ENCODE results near the gene LCE5A.

Gene LCE5A

GRCh38 chr1:152511596-152511995 is 993 bp downstream of the LCE5A start:
- H3K27ac ChIP-seq, result no peak overlapping the region
- H3K4me2 ChIP-seq, result no peak overlapping the region
- no peaks in the 10 kb centered on the region for H4K20me1 ChIP-seq (ENCODE audit: insufficient read depth)
- no peak overlapping the region for H3K9ac ChIP-seq
- H3K36me3 ChIP-seq (ENCODE audit: insufficient read depth), result no peaks in the 10 kb centered on the region
- H3K27me3 ChIP-seq (ENCODE audit: insufficient read depth, low read depth), result no peaks in the 10 kb centered on the region
- H3K79me2 ChIP-seq (ENCODE audit: insufficient read depth, low read depth), result no peaks in the 10 kb centered on the region
- no peak overlapping the region for H3K4me3 ChIP-seq (IDR thresholded peaks at IDR 0.05; ENCODE audit: insufficient read depth, low read depth, low read length)
- H3K4me1 ChIP-seq (ENCODE audit: low read depth, poor library complexity, severe bottlenecking), result no peaks in the 10 kb centered on the region
- no peak for TF ChIP-seq CTCF (conservative IDR thresholded peaks at IDR 0.05; ENCODE audit: low read depth, low read length)
- H2AFZ ChIP-seq (ENCODE audit: low read depth), result no peak overlapping the region

DNA sequence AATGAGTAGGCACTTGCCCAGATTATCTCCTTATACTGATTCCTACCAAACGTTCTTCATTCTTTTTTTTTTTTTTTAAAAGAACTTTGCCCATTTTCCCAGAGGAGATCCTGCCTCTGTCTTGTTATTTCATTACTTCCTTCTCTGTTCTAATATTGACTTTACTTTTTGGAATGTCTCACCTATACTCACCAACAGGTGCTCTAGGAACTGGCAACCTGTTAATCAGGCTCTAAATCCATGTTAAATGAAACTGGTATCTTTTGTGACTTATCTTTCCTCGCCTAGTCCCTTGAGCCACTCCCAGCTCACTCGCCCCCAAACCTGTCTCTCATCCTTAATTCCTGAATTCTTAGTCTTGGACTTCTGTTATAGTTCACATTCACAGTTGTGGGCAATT is 2.5 kb downstream of the LCE5A start:
- TF ChIP-seq CTCF (conservative IDR thresholded peaks at IDR 0.05; ENCODE audit: low read depth, low read length), result no peak
- H3K4me2 ChIP-seq, result no peak overlapping the region
- no peaks in the 10 kb centered on the region for H4K20me1 ChIP-seq (ENCODE audit: insufficient read depth)
- H3K9ac ChIP-seq, result no peak overlapping the region
- no peaks in the 10 kb centered on the region for H3K79me2 ChIP-seq (ENCODE audit: insufficient read depth, low read depth)
- no peak overlapping the region for H3K27ac ChIP-seq
- no peaks in the 10 kb centered on the region for H3K4me1 ChIP-seq (ENCODE audit: low read depth, poor library complexity, severe bottlenecking)
- H3K4me3 ChIP-seq (IDR thresholded peaks at IDR 0.05; ENCODE audit: insufficient read depth, low read depth, low read length), result no peak overlapping the region
- H3K27me3 ChIP-seq (ENCODE audit: insufficient read depth, low read depth), result no peaks in the 10 kb centered on the region
- H2AFZ ChIP-seq (ENCODE audit: low read depth), result no peak overlapping the region
- no peaks in the 10 kb centered on the region for H3K36me3 ChIP-seq (ENCODE audit: insufficient read depth)

DNA sequence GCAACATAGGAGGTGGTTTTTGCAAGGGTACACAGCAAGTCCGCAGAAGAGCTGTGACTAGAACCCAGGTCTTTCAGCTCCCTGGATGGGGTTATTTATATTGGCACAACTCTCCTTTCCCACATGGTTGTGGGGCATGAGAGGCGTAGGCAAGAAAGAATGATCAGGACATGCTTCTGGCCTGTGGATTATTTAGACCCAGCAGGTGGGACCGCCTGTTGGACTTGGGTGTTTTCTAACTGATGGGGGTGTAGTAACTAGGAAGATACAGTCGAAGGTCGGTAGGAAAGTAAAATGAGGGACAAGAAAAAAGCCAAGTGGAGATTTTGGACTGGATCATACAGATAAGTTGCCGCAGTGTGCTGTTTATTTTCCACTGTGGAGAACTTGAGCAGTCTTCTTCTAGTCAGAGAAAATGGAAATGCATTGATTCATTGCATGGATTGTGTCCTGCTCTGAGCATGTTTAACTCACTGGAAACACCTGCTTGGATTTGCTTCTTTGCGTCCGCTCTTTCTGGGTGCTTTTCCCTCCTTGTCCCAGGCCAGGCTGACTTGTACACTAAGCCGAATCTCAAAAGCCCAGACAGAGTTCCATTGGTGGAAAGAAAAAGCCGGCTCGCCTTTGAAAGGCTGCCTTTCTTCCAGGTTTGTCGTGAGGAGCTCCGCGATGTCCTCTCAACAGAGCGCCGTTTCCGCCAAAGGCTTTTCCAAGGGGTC is 4.3 kb downstream of the LCE5A start:
- Histone ChIP-seq H3K36me3 (ENCODE audit: insufficient read depth) (no peaks in the 10 kb centered on the region), H3K4me2 (no peak overlapping the region), H3K4me1 (ENCODE audit: low read depth, poor library complexity, severe bottlenecking) (no peaks in the 10 kb centered on the region), H3K27ac (no peak overlapping the region), H3K9ac (no peak overlapping the region), H3K79me2 (ENCODE audit: insufficient read depth, low read depth) (no peaks in the 10 kb centered on the region), H2AFZ (ENCODE audit: low read depth) (no peak overlapping the region), H4K20me1 (ENCODE audit: insufficient read depth) (no peaks in the 10 kb centered on the region), H3K27me3 (ENCODE audit: insufficient read depth, low read depth) (no peaks in the 10 kb centered on the region), H3K4me3 (IDR thresholded peaks at IDR 0.05; ENCODE audit: insufficient read depth, low read depth, low read length) (no peak overlapping the region)
- no peak for TF ChIP-seq CTCF (conservative IDR thresholded peaks at IDR 0.05; ENCODE audit: low read depth, low read length)

DNA sequence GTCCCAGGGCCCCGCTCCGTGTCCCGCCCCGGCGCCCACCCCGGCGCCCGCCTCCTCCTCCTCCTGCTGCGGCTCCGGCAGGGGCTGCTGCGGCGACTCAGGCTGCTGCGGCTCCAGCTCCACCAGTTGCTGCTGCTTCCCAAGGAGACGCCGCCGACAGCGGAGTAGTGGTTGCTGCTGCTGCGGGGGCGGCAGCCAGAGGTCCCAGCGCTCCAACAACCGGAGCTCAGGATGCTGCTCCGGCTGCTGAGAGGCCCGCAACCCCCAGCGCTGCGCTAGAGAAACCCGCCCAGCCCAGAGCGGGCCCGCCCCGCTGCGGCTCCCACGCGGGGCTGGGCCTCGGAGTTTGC is 4.8 kb downstream of the LCE5A start:
- Histone ChIP-seq H3K79me2 (ENCODE audit: insufficient read depth, low read depth) (no peaks in the 10 kb centered on the region), H3K4me2 (no peak overlapping the region), H3K4me3 (IDR thresholded peaks at IDR 0.05; ENCODE audit: insufficient read depth, low read depth, low read length) (no peak overlapping the region), H3K36me3 (ENCODE audit: insufficient read depth) (no peaks in the 10 kb centered on the region), H3K27me3 (ENCODE audit: insufficient read depth, low read depth) (no peaks in the 10 kb centered on the region), H3K27ac (no peak overlapping the region), H3K4me1 (ENCODE audit: low read depth, poor library complexity, severe bottlenecking) (no peaks in the 10 kb centered on the region), H4K20me1 (ENCODE audit: insufficient read depth) (no peaks in the 10 kb centered on the region), H3K9ac (no peak overlapping the region), H2AFZ (ENCODE audit: low read depth) (no peak overlapping the region)
- no peak for TF ChIP-seq CTCF (conservative IDR thresholded peaks at IDR 0.05; ENCODE audit: low read depth, low read length)

Measured in KMS-11 (cell line).